NCI-H526 (cell line): ENCODE data around the gene CYCS.
"Not testable (repeated sequence)": the region's sequence is repeated elsewhere in the genome, so short reads cannot be mapped to it uniquely, and the experiment has no call there.

Experiments used
- DNase-seq, 2 experiments: peaks; one replicate each; lab custom pipeline; 2025; lab: John Stamatoyannopoulos, UW

The CYCS gene

DNA sequence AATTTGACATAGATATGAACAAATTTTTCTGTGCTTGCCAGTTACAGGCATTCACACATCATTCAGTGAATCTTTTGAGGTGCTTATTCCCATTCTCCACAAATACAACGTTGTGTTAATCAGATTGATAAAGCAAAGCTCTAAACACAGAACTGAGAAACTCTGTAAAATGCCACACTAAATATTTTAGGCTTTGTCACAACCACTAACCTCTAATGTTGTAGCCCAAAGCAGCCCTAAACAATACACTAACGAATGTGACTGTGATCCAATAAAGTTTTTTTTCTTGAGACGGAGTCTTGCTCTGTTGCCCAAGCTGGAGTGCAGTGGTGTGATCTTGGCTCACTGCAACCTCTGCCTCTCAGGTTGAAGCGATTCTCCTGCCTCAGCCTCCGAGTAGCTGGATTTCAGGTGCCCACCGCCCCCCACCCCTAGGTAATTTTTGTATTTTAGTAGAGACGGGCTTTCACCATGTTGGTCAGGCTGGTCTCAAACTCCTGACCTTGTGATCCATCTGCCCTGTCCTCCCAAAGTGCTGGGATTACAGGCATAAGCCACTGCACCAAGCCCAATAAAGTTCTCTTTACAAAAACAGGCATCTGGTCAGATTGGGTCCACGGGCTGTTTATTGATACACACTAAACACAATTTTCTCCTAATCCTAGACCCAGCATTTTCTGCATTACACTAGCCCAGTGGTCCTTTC lies 6.9 kb downstream of the CYCS start:
- no peak for DNase-seq

DNA sequence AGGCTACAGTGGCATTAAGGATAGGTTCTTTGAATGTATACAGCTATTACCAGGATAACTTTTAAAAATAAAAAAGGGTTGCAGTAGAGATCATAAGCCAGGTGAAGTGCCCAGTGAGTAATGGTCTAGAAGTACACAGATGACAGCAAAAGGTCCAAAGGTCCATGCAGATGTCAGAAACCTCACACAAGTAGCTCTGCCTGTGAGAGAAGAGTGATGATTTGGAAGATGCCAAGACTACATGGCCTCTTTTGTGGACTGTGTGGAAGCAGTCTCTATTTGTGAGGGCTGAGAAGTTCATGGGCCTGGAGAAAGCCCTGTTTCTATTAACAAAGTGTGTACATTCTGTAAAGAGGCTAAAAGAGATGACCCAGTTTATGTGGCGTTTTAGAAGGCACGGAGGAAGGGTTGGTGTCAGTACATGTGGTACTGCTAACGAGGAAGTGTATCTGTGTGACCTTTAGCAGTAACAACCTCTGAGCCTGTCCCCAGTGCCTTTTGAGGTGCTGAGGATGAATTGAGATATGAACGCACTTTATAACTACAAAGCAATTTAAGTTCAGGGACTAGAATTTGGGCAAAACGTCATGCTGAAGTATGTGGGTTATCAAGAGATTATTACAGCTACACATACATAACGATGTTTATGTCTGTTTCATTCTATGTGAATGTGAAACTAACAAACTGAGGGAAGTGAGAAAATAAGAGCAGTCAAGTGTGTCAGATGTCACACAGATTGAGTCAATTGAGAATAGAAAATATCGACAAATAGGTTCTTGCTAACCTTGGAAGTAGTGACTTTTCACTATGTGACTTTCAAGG lies 7.6 kb downstream of the CYCS start:
- no peak for DNase-seq

DNA sequence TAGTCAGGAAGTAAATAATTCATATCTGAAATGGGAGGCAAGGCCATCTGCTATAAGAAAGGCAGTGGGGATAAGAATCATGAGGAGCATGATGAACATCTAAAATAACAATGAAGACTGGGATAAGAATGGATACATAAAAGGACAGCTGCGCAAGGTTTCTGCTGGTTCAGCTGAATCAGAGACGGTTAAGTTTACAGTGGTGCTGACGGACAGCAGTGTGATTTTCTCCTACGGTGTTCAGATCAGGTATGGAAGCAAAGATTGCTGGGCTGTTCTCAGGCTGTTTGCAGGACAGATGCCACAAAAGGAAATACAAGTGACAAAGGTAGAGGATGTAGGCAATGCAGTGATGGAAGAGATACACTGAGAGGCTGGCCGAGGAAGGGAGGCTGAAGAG lies 8.4 kb downstream of the CYCS start:
- no peak for DNase-seq

DNA sequence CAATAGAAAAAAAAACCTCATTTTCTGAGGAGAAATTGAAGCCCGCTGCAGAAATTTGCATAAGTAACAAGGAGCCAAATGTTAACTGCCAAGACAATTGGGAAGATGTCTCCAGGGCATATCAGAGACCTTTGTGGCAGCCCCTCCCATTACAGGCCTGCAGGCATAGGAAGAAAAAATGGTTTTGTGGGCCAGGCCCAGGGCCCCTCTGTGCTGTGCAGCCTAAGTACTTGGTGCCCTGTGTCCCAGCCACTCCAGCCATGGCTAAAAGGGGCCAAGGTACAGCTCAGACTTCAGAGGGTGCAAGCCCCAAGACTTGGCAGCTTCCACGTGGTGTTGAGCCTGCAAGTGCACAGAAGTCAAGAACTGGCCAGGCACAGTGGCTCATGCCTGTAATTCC lies 14.5 kb downstream of the CYCS start:
- DNase-seq, result not testable (repeated sequence)

DNA sequence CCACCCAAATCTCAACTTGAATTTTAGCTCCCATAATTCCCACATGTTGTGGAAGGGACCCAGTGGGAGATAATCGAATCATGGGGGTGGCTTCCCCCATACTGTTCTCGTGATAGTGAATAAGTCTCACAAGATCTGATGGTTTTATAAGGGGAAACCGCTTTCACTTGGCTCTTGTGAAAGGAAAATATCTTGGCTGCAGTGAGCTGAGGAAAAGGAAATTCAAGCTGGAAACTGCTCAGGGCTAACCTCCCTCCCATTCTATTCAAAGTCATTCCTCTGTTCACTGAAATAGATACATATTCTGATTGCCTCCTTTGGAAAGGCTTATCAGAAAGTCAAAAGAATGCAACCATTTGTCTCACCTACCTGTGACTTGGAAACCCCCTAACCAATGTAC lies 15.8 kb downstream of the CYCS start:
- no peak for DNase-seq

DNA sequence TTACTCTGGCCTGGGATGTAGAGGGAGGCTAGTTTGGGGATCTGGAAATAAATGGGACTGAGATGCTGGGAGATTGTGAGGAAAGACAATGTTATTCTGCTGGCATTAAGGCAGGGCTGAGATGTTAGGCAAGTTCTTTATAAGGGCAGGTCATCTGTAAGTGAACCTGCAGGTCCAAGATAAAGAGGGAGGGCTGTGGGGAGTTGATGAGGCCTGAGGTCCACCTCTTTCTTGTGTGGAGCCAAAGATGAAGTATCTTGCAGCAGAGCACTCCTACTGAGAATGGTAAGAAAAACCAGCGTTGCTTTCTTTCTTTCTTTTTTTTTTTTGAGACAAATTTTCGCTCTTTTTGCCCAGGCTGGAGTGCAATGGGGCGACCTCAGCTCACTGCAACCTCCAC lies 19.1 kb downstream of the CYCS start:
- no peak for DNase-seq

DNA sequence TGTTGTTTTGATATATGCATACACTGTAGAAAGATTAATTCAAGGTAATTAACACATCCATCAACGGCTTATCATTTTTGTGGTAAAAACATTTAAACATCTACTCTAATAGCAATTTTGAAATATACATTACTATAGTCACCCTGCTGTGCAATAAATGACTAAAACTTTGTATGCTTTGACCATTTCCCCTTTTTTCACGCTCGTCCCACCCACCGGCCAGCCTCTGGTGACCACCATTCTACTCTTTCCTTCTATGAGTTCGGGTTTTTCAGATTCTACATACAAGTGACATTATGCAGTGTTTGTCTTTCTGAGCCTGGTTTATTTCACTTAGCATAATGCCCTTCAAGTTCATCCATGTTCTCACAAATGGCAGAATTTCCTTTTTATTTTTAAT lies 21.3 kb downstream of the CYCS start:
- DNase-seq, result no peak

DNA sequence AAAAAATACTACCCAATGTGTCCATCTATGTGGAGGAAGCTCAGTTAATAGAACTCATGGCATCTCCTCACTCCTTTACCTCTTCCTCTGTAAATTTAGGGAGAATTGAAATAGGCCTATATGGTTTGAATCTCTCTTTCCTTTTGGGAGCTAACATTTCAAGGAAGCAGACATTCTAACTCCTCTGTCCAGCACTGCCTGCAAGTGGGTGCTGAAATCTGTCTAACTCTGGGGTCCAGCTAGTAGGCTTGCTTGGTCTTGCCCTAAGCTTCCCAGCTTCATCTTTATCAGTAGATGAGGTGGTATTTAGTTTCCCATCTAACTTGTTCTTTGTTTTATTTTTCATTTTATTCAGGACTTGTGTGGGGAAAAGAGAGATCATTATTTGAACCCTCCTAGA lies 23.2 kb downstream of the CYCS start:
- DNase-seq, result no peak

DNA sequence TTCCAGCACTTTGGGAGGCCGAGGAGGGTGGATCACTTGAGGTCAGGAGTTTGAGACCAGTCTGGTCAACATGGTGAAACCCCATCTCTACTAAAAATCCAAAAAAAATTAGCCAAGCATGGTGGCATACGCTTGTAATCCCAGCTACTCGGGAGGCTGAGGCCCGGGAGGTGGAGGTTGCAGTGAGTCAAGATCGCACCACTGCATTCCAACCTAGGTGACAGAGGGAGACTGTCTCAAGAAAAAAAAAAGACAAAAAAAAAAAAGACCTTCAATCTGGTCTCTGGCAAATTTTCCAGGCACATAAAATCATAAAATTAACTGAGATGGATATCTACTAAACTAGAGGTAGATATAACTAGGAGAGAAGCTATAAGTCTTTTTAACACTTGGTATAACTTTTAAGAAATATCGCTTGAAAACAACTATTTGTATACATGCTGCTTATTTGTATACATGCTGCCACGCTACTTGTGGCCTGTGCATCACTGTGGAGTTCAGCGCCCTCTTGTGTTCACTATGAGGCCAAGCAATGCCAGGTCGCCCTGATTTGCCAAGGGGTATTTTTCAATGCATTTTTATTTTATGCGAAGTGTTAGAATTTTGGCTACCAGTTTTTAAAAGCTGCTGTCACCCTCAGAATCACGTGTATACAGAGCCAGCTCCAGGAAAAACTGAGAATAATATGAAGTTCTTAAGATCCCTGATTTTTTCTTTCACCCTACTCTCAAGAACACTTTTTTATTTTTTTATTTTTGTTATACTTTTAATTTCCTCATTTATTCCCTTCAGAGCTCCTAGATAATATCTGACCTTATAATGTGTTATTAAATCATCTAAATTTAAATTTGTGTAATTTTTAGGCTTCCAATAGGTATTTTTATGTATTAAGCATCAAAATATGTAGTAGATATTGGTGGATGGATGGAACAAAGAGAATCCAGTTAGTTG lies 26.7 kb downstream of the CYCS start:
- peak in 1 of 2 experiments; percentile 71 for DNase-seq

DNA sequence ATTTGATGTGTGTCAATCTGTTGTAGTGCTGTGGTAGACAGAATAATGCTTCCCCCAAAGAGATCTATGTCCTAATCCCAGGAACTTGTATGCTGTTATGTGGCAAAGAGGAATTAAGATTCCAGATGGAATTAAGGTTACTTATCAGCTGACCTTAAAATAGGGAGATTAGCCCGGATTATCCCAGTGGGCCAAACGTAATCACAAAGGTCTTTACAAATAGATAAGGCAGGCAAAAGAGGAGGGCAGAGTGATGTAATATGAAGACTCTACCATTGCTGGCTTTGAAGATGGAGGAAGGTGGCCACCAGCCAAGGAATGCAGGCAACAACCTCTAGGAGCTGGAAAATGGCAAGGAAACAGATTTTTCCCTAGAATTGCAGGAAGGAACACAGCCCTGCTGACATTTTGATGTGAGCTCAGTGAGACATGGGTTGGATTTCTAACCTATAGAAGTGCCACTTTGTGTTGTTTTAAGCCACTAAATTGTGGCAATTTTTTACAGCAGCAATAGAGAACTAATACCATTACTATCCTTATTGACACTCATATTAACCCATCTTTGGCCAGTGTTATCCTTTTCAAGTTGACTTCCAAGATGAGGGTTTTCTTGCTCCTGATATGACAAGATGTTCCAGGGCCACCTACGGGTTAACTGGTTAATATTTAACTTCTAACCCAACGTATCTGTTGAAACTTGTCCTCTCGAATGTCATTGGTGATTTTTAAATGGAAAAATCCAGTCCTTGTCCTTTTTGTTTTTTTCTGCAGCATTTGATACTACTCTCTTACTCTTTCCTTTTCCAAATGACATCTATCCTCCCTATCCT lies 29.3 kb downstream of the CYCS start:
- peak in 1 of 2 experiments; percentile 3 for DNase-seq

DNA sequence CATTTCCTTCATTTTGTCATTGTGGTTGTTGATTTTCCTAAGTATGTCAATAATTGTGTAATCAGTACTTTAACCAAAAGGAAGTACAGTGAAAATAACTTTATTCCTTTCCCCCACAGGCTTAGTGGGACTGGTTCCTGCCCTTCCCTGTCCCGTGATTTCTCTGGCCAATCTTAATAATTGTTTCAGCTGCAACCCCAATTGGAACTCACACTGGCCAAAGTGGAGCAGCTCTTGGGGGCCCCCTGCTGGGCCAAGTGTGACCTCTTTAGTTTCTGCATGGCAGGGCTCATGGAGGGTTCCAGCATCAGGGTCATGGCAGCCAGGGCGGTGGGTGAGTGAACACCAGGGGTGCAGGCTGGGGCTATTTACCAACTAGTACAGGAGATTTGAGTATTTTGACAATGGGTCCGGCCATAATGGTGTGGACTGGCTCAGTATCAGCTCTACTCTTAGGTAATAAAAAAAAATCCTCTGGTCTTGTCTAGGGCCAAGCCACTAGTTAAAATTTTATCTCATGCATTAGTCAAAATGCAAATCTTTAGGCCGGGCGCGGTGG lies 31.7 kb downstream of the CYCS start:
- DNase-seq, result peak; percentile 48 to 84

DNA sequence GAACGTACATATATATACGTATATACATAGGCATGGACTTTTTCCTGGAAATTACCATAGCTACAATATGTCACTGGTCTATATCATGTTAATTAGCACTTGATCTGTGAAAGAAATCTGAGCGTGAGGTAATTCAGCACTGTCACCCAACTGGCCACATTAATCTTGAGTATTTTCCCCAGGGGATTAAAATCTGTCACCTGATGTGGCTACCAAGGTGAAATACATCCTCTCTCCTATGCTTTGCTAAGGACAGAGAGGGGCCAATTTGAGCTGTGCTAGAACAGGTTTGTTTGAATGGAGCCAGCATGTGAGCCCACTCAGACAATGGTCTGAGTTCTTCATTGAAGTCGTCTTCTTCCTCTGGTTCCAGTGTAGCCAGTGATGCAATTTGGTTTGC lies 33.3 kb downstream of the CYCS start:
- no peak for DNase-seq

DNA sequence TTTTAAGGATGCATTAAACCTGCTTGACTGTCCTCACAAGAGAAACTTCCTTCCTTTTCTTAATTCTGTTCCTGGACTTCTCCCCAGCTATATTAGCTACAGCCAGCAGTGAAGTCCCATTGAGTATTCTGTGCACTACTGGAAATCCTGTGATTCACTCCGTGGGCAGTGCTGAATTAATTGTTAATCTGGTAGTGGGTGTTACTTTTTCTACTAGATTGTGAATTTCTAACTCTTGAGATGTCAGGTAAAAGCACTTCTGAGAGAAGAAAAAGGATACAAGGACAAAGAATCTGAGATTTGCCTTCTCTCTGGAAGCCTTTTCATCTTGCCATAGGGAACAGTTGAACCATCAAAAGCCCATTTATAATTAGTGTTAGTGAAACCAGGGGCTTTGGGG lies 33.9 kb downstream of the CYCS start:
- no peak for DNase-seq

DNA sequence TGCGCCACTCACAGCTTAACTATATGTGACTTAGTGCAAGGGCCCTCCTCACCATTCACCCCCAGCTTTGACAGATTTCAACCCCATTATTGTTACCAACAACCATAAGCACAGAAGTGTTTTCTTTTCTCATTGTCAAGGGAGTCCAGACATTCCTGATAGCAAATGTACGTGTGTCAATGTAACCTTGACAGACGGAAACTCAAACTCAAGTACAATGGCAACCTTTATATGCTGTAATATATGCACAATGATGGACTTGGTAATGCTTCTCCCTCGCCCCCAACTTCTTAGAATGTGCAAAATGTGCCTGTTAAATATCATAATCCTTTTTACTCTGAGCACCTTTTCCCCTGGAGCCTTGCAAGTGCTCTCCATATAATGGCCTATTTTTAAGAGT lies 34.7 kb downstream of the CYCS start:
- no peak for DNase-seq

DNA sequence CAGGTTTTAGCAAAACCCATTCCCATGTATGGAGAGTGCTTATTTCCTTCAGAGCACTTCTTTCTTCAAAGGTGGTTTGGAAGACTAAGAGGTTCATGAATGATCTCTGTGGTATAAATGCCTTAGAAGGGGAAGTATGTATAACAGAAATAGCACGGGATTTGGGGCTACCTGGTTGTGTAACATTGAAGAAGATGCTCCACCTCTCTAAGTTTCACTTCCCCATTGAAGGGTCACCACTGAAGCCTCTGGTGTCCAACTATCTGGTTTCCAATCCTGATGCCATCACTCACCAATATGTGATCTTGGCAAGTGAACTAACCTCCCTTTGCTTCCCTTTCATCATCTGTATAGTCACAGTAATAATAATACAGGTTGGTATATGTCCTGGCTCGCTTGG lies 37.2 kb downstream of the CYCS start:
- no peak for DNase-seq

DNA sequence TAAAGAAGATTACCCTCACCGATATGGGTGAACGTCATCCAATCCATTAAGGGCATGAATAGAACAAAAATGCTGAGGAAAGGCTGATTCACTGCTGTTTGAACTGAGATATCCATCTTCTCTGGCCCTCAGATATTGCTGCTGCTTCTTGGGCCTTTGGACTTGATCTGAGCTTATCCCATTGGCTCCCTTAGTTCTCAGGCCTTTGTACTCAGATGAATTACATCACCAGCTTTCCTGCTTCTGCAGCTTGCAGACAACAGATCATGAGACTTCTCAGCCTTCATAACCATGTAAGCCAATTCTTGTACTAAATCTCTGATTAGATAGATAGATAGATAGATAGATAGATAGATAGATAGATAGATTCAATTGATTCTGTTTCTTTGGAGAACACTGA lies 40.2 kb downstream of the CYCS start:
- DNase-seq, result no peak

DNA sequence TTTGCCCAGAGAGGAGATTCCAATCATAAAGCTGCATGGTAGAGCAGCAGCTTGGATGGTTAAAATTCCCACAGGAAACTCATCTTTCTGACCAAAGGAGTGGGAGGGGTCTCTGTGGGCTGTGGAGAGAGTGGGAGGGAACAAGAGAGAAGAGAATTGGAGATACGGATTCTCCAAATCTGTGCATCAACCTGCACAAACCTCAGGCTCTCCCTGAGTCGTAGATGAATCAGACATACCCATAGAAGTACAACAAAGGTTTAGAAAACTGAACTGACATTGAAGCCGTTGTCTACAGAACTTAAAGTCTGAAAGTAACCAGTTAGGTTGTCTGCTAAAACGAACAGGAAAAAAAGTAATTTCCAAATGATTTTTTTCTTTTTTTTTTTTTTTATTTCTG lies 41.9 kb downstream of the CYCS start:
- no peak for DNase-seq

DNA sequence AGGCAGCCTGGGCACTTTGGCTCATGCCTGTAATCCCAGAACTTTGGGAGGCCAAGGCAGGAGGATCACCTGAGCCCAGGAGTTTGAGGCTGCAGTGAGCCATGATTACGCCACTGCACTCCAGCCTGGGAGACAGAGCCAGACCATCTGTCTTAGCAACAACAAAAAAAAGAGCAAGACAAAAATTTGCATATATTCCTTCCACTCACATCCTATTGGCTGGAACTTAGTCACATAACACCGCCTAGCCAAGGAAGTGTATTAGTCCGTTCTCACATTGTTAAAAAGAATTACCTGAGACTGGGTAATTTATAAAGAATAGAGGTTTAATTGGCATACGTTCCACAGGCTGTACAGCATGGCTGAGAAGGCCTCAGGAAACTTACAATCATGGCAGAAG lies 43.0 kb downstream of the CYCS start:
- DNase-seq, result peak in 1 of 2 experiments; percentile 19

DNA sequence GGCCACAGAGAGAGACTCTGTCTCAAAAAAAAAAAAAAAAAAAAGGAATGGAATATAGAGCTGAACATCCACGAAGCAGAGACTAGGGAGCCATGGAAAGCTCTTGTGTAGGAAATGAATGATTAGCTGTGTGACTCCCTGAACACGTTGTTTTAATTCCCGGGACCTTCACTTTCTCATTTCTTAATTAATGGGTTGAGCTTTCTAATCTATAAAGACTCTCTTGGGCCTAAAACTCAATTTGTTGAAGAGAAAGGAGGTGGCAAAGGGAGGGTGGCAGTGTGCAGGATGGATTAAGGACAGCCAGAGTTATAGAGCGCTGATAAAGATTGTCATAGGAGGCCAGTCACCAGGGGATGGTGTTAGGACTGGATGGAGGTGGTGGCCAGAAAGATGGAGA lies 48.0 kb downstream of the CYCS start:
- no peak for DNase-seq

DNA sequence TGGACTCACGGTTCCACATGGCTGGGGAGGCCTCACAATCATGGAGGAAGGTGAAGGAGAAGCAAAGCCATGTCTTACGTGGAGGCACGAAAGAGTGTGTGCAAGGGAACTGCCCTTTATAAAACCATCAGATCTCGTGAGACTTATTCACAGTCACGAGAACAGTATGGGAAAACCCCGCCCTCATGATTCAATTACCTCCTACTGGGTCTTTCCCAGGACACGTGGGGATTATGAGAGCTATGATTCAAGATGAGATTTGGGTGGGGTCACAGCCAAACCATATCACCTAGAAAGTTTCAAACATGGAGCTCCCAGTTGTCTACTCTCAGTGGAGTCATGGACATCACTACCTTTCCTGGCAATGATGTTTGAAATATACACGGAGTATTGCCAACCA lies 49.6 kb downstream of the CYCS start:
- no peak for DNase-seq

DNA sequence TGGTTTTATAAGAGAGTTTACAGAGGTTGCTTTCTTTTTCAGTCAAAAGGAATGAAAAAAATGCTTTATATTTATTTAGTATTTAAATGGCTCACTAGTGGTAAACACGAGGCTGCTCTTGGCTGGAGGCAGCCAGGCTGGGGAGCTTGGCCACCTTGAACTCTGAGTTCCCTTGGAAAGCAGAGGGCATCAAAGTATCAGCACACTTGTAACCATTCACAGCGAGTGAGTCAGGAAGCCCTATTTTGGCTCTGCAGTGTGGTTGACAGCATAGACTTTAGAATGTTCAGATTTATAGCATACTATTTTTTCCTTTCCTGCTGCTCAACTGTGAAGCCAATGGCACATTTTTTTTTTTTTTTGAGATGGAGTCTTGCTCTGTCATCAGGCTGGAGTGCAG lies 51.6 kb downstream of the CYCS start:
- DNase-seq, result no peak
